ENCODE results near the gene TFAP2A.

TFAP2A gene

GRCh38 chr6:10425975-10426780 is 11.3 kb upstream of the TFAP2A start:
- no peak for DNase-seq

DNA sequence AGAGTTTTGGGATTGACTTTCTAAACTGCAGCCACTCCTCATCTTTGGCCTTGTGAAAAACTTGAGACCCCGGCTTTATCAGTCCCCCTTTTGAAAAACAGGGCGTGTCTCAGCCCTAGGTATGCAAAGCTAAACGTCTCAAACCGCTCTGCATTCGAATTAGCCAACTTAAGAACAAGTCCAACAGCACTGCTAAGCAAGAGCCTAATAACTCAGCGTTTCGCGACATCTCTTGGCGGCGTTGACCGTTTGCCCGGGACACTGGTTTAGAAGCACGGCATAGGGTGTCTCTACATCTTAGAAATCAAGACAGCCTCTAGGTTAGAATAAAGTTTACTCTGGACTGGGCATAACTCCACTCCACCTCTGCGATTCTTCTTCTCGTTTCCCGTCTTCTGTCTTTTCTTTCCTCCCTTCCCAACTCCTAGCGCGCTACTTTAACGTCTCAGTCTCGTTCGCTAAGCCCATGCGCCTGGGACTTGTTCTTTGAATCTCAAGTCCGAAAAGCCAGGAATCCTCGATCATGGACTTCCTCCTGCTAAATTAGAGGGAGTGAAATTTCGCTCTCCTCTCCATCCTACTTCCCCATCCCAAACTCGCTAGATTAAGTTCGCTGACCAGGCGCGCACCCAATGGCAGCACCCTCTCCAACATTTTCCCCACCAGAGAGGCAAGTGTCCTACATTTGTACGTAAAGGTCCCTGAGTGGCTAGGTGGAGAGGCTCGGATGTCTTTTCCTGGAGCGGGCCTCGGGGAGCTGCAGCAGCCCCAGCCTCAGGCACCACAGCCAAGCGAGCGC is 10.5 kb upstream of the TFAP2A start:
- no peak for DNase-seq

GRCh38 chr6:10424040-10424439 is 9.2 kb upstream of the TFAP2A start:
- DNase-seq: no peak

GRCh38 chr6:10422737-10423034 is 7.8 kb upstream of the TFAP2A start:
- no peak for DNase-seq

DNA sequence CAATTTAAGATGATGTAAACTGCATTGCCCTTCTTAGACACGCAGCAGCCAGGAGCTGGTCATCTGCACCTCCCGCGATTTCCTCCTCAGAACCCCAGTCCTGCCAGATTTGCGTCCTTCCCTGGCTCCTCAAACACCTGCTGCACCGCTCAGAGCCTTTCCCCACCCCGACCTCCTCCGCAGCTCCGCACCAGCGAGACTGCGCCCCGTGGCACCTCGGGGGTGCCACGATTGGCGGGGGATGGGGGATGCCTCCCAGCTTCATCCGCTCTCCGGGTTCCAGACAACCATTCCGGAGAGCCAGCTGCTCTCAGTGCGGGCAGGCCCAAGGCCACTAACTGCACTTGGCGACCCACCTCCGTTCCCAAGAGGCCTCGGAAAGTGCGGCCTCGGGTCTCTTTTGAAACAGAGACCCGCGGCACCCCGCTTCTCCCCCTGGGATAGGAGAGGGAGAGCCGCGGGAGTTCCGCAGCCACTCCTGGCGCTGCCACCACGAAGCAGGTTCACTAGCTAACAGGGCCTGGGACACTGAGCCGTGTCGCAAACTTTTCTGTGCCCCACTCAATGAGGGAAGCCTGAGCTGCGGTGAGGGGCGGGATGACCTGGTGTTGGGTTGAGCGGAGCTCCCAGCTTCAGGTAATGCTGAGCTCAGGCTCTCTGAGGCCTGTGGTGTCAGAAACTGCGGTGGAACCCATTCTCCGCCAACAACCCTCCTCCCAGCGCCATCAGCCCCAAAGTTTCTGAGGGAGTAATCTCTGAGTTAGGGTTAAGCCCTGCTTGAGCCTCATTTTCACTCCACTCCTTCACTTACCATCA is 7.3 kb upstream of the TFAP2A start:
- no peak for DNase-seq

GRCh38 chr6:10421158-10421920 is 6.5 kb upstream of the TFAP2A start:
- DNase-seq: no peak

- DNase-seq: no peak
These were observed 5.8 kb upstream of the TFAP2A start for GRCh38 chr6:10420546-10421157.

DNA sequence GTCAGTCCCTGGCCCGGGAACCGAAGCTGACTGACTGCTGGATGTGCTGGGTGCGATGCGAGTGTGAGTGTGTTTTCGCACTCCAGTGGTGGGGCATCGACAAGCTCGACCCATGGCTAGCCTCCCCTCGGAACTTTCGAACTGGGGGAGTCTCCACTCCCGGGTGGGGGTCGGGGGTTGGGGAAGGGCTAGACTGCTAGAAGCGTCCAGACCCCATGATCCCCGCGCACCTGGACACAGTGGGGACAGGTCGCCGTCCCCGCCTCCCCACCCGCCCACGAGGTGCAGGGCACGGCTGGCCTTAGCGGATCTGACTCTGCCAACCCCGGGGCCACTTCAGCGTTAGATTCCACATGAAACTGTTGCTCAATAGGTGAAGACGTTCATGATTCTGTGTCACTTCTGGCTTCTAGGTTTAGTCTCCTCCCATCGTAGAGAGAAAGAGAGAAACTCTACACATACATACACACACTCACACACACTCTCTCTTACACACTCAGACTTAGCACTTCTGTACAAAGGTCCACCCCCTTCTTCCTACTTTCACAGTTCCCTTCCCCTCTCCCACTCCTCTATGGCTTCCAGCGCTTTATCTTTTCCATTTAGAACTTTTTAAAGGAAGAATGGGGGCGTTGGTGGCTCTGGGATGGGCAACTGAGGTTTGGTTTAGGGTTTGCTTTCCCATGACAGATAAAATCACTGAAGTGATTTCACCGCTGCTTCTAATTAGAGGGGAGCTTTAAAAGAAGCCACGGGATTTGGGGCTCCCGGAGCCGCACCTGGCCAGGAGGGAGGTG is 5.1 kb upstream of the TFAP2A start:
- no peak for DNase-seq

- DNase-seq: no peak
These were observed 4.2 kb upstream of the TFAP2A start for GRCh38 chr6:10418862-10419748.

- no peak for DNase-seq
These were observed 3.5 kb upstream of the TFAP2A start for GRCh38 chr6:10418361-10418861.

DNA sequence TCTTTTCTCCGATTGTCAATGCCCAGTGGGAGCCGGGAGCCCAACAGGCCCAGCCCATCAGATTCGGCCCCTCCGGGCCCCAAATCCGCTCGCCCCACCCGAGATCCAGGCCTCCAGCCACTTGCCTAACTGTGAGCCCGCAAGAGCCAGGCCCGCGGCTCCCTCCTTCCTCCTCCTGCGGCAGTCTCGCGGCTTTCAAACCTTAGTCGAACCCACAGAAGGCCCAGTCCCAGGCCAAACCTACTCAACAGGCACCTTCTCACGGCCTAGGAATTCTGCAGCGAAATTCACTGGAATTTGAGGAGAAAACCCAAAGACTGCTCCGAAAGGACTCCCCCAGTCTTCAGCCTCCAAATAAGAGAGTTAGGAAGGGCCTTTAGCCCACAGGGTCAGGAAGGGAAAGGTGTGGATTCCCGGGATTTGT is 2.8 kb upstream of the TFAP2A start:
- no peak for DNase-seq

DNA sequence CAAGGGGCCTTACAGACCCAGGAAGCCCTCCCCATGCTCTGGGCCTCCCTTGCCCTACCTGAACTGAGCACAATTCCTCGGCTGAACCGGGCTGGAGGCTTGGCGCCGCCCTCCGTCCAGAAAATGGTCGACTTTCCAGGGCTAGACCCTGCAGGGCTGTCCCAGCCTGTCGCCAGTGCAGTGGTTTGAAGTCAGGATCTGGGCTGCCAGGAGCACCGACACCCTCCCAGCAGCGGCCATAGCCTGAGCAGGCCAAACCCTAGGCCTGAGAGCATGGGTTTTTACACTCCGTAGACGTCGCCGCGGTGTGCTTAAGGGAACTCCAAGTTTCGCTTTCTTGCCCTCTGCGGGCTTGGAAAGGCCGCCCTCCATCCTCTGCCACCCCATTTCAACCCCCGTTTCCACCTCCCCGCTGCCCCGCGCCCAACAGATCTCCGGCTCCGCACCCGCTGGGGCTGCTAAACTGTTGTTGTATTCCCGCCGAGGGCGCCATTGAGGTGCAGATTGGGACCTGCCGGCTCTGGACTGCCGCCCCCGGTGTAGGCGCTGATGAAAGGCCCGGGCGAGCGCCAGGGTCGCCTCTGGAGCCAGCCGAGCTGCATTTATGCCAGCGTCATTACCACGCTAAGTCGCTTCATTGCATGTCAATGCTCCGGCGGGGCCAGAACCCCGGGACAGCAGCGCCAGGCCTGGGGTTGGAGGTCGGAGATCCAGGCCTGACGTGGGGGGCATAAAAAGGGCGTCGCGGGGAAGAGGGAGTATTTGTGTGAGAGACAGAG is 2.2 kb upstream of the TFAP2A start:
- no peak for DNase-seq

DNA sequence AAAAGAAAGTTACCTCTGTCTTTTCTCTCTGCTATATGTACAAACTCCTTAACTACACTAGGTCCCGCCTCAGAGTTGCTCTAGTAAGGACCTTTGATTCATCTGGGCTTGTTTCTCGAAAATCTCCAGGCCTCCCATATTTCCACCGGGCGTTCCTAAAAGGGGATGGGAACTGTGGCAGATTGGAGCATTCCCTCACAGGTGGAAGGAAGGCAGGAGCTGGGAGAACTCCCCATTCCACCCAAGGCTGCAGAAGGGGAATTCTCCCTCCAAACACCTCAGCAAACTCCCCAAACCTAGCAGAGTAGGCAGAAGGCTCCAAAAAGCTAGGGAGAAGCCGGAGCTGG is 1.6 kb upstream of the TFAP2A start:
- DNase-seq: no peak

DNA sequence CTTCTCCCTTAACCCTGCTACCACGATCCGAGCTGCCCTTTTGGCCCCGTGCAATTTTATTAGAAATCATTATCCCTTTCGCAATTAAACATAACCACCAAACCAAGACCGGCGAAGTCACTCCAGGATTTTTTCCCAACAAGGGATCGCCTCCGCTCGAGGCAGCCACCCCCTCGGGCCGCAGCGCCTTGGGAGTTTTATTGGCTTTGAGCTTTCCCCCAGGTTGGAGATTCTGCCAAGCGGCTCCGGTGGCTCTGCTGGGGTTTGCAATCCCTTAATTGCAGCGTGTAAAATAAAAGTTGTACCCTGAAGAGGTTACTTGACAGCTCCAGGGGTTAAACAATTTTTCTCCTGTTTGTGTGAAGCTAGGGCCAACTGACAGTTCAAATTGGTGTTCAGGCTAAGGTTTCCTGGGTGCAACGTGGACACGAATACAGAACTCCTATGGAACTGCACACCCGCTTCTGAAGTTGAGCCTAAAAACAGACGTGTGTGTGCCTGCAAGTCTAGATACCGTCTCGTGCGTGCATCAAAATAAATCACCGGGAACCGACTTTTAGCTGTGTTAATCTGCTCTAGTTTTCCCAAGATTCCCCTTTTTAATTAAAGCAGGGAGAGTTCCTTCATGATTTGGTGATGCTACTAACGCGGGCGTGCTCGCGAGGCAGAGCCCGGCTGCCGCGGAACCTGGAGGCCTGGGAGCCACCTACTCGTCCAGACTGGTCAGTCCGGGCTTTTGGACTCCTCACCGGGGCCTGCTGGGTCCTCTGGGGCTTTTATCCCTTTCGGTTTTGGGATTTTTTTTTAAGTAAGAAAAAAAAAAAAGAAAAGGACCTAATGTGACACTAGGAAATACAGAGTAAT is 975 bp upstream of the TFAP2A start:
- DNase-seq: no peak

- DNase-seq: no peak
These were observed 780 bp downstream of the TFAP2A start for GRCh38 chr6:10413850-10414738.

GRCh38 chr6:10413262-10413849 is 1.5 kb downstream of the TFAP2A start:
- no peak for DNase-seq

Measured in stimulated activated CD4-positive, alpha-beta T cell treated with anti-CD3 and anti-CD28 coated beads, Interleukin-4, amount 100 ng/mL, for 24 hours (primary cell).